Stimulated activated CD4-positive, alpha-beta T cell treated with anti-CD3 and anti-CD28 coated beads, Interleukin-12 subunit alpha, Interleukin-12 subunit beta, amount 100 ng/mL, for 4 hours (primary cell): ENCODE data around the gene BICD2.
A peak's percentile ranks its signal among the peaks of the same experiment; 100 is the strongest.
"Not testable (repeated sequence)": the region's sequence is repeated elsewhere in the genome, so short reads cannot be mapped to it uniquely, and the experiment has no call there.

ENCODE experiments used
- DNase-seq: peaks from one replicate; pipeline ENCODE4 v3.0.0-alpha.2; 2020

The BICD2 gene

GRCh38 chr9:92769990-92770359 is 5.3 kb upstream of the BICD2 start:
- no peak for DNase-seq

GRCh38 chr9:92769286-92769685 is 4.7 kb upstream of the BICD2 start:
- DNase-seq: no peak

GRCh38 chr9:92768816-92769215 is 4.2 kb upstream of the BICD2 start:
- DNase-seq: not testable (repeated sequence)

GRCh38 chr9:92767066-92768054 is 2.7 kb upstream of the BICD2 start:
- no peak for DNase-seq

- peak; percentile 95 for DNase-seq
Observed at GRCh38 chr9:92764988-92765936, 629 bp upstream of the BICD2 start.

- no peak for DNase-seq
Observed at GRCh38 chr9:92763721-92764380, 782 bp downstream of the BICD2 start.

- DNase-seq: no peak
Observed at GRCh38 chr9:92762781-92763708, 1.6 kb downstream of the BICD2 start.

GRCh38 chr9:92762196-92762595 is 2.4 kb downstream of the BICD2 start:
- DNase-seq: no peak

GRCh38 chr9:92761686-92762085 is 2.9 kb downstream of the BICD2 start:
- DNase-seq: no peak

GRCh38 chr9:92760494-92760893 is 4.1 kb downstream of the BICD2 start:
- DNase-seq: no peak

- DNase-seq: no peak
Observed at GRCh38 chr9:92760070-92760469, 4.6 kb downstream of the BICD2 start.

GRCh38 chr9:92759446-92759845 is 5.2 kb downstream of the BICD2 start:
- no peak for DNase-seq

GRCh38 chr9:92756792-92757191 is 7.8 kb downstream of the BICD2 start:
- no peak for DNase-seq

- no peak for DNase-seq
Observed at GRCh38 chr9:92754091-92754745, 10.4 kb downstream of the BICD2 start.

GRCh38 chr9:92752812-92753404 is 11.7 kb downstream of the BICD2 start:
- DNase-seq: no peak

GRCh38 chr9:92749934-92750315 is 14.7 kb downstream of the BICD2 start:
- DNase-seq: no peak

GRCh38 chr9:92749071-92749933 is 15.3 kb downstream of the BICD2 start:
- no peak for DNase-seq

- no peak for DNase-seq
Observed at GRCh38 chr9:92748233-92748497, 16.5 kb downstream of the BICD2 start.

GRCh38 chr9:92747459-92748232 is 17.0 kb downstream of the BICD2 start:
- DNase-seq: no peak
